ENCODE measurements around the gene GPR3. TPM values are rescaled to one million over a fixed set of nuclear protein-coding genes. Genes with fewer than 3 reads are reported as not detected.

GPR3 gene
- polyA plus RNA-seq, 1 experiment = 1.3 TPM

DNA sequence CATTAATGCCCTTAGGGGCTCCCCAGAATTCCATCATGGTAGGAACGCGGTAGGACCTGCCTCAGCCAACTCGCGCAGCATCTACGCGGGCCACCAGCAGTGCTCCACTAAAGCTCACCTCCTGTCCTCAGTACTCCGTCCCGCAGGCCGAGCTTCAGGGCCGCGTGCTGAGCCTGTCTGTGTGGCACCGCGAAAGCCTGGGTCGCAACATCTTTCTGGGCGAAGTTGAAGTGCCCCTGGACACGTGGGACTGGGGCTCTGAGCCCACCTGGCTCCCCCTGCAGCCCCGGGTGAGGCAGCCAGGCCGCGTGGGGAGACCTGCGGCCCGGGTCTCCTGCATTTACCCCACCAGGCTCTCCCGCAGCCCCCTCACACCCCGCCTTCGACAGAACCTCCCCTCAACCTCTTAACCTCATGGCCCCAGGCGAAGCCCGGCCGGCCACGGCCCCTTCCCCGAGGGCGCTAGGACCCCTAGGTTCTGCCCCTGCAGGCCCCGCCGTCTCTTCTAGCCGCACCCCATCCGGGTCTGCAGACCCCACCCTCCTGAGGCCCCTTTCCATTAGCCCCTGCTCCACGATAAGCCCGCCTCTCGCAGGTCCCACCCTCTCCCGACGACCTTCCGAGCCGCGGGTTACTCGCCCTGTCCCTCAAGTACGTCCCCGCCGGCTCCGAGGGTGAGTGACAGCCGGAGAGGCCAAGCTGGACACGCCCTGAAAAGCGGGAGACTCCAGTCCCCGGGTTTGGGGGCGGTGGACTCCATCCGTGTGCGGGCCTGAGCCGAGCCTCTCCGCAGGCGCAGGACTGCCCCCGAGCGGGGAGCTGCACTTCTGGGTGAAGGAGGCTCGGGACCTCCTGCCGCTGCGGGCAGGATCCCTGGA lies 41.5 kb upstream of the GPR3 start:
- CTCF ChIA-PET = interaction anchor here (1.3 to 1.4 kb wide), 2 partner anchors 14 to 18 kb away, joined by 3 to 4 read pairs; no protein-coding TSS in a partner anchor
- TF ChIP-seq, protein P1, sequence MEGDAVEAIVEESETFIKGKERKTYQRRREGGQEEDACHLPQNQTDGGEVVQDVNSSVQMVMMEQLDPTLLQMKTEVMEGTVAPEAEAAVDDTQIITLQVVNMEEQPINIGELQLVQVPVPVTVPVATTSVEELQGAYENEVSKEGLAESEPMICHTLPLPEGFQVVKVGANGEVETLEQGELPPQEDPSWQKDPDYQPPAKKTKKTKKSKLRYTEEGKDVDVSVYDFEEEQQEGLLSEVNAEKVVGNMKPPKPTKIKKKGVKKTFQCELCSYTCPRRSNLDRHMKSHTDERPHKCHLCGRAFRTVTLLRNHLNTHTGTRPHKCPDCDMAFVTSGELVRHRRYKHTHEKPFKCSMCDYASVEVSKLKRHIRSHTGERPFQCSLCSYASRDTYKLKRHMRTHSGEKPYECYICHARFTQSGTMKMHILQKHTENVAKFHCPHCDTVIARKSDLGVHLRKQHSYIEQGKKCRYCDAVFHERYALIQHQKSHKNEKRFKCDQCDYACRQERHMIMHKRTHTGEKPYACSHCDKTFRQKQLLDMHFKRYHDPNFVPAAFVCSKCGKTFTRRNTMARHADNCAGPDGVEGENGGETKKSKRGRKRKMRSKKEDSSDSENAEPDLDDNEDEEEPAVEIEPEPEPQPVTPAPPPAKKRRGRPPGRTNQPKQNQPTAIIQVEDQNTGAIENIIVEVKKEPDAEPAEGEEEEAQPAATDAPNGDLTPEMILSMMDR (IDR thresholded peaks at IDR 0.05; ENCODE audit: low read depth, low read length) = peak; percentile 15; the same call in 1 of the 2 replicates
- POLR2A ChIA-PET = interaction anchor here (0.8 to 1.4 kb wide), 3 partner anchors 14 to 196 kb away, joined by 3 to 4 read pairs (median 3); partner anchors contain the start of gene SLC9A1
- H3K4me3 ChIP-seq (ENCODE audit: low read depth, low read length) = no peak overlapping the region
- no peaks in the 10 kb centered on the region; the same call in 1 of the 2 replicates for H3K9me3 ChIP-seq (ENCODE audit: control insufficient read depth, insufficient read depth, low read length)
- no peak for DNase-seq (ENCODE audit: low read depth, low spot score)
- no peaks in the 10 kb centered on the region for H3K27me3 ChIP-seq (ENCODE audit: control insufficient read depth, insufficient read depth, low read length)
- H3K27ac ChIP-seq (ENCODE audit: low read depth, low read length) = no peak overlapping the region

DNA sequence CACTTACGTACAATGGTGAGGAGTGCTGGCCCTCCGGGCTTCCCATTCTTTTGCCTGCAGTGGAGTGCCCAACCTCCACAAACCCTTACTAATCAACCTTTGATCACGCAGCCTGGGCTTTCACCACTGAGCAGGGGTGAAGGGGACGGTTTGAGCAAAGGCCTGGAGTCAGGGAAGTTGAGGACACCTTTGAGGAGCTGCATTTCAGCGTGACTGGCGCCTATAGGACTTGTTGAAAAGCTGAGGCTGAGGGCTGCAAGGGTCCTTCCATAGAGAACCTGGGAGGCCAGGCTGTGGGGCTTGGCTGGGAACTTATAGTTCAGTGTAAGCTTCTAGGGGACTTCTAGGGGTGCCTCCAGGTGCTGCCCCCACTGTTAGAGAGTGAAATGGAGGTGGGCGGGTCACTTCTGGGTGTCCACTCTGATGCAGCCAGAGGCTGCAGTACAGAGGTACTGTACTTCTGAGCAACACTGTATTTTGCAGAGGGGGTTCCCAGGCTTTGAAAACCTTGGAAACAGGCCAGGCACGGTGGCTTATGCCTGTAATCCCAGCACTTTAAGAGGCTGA lies 40.8 kb upstream of the GPR3 start:
- CTCF ChIA-PET = interaction anchor here (0.6 to 1.3 kb wide), 2 partner anchors 19 to 689 kb away, joined by 3 to 6 read pairs; no protein-coding TSS in a partner anchor
- no peaks in the 10 kb centered on the region for H3K27me3 ChIP-seq (ENCODE audit: control insufficient read depth, insufficient read depth, low read length)
- no peak overlapping the region for H3K27ac ChIP-seq (ENCODE audit: low read depth, low read length)
- TF ChIP-seq, protein P1 (IDR thresholded peaks at IDR 0.05; ENCODE audit: low read depth, low read length) = no peak
- H3K9me3 ChIP-seq (ENCODE audit: control insufficient read depth, insufficient read depth, low read length) = no peaks in the 10 kb centered on the region; the same call in 1 of the 2 replicates
- no peak for DNase-seq (ENCODE audit: low read depth, low spot score)
- no peak overlapping the region for H3K4me3 ChIP-seq (ENCODE audit: low read depth, low read length)
- POLR2A ChIA-PET = interaction anchor here (1.4 kb wide), 1 partner anchor 14 kb away, joined by 4 read pairs; no protein-coding TSS in a partner anchor

DNA sequence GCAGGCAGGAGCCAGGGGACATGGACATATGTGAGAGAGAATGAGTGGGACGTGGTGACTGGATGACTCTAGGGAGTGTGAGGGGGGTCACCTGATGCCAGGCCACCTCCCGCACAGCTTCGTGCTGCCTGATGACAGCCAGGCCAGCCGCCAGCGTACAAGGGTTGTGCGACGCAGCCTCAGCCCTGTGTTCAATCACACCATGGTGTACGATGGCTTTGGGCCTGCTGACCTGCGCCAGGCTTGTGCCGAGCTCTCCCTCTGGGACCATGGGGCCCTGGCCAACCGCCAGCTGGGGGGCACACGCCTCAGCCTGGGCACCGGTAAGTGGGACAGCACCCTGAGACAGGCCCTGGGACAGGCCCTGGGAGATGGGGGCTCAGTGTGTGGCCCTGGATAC lies 39.3 kb upstream of the GPR3 start:
- TF ChIP-seq, protein P1 (IDR thresholded peaks at IDR 0.05; ENCODE audit: low read depth, low read length) = no peak
- no peak overlapping the region for H3K4me3 ChIP-seq (ENCODE audit: low read depth, low read length)
- no peaks in the 10 kb centered on the region for H3K27me3 ChIP-seq (ENCODE audit: control insufficient read depth, insufficient read depth, low read length)
- CTCF ChIA-PET = interaction anchor here (1.2 kb wide), 1 partner anchor 52 kb away, joined by 3 read pairs; no protein-coding TSS in a partner anchor
- no peaks in the 10 kb centered on the region; the same call in 1 of the 2 replicates for H3K9me3 ChIP-seq (ENCODE audit: control insufficient read depth, insufficient read depth, low read length)
- POLR2A ChIA-PET = no interaction called here
- H3K27ac ChIP-seq (ENCODE audit: low read depth, low read length) = no peak overlapping the region
- no peak for DNase-seq (ENCODE audit: low read depth, low spot score)

DNA sequence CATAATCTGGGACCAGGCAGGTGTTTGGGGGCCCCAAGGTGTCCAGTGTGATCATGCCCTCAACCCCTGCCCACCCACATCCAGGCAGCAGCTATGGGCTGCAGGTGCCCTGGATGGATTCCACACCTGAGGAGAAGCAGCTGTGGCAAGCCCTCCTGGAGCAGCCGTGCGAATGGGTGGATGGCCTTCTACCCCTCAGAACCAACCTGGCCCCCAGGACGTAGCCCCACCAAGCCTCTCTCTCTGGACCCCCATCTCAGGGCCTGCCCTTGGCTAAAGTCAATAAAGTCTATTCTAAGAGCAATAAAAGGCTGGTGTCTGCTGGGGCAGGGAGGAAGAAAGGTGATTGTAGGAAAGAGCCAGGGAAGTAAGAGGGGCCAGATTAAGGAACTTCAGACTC lies 38.8 kb upstream of the GPR3 start:
- DNase-seq (ENCODE audit: low read depth, low spot score) = no peak
- ChIA-PET POLR2A (no interaction called here), CTCF (interaction anchor here (1.2 kb wide), 1 partner anchor 53 kb away, joined by 3 read pairs; no protein-coding TSS in a partner anchor)
- Histone ChIP-seq H3K27me3 (ENCODE audit: control insufficient read depth, insufficient read depth, low read length) (no peaks in the 10 kb centered on the region), H3K4me3 (ENCODE audit: low read depth, low read length) (no peak overlapping the region), H3K27ac (ENCODE audit: low read depth, low read length) (no peak overlapping the region), H3K9me3 (ENCODE audit: control insufficient read depth, insufficient read depth, low read length) (no peaks in the 10 kb centered on the region; the same call in 1 of the 2 replicates)
- TF ChIP-seq, protein P1 (IDR thresholded peaks at IDR 0.05; ENCODE audit: low read depth, low read length) = no peak
